AG09309 (cell line): ENCODE results near the gene GALNT14.

Experiments used
- DNase-seq: peaks from one replicate; pipeline ENCODE4 v3.0.0-alpha.2; 2010; ENCODE audit warnings: low read depth
- H3K4me3 ChIP-seq: 2 replicates; pipeline ENCODE4 v1.5.1; 2011; ENCODE audit warnings: mild to moderate bottlenecking, low read depth, low read length, moderate library complexity; ENCODE audit not compliant: control insufficient read depth
- TF ChIP-seq, protein P1 (sequence below): IDR thresholded peaks from 2 replicates; pipeline ENCODE4 v1.5.1; 2011; ENCODE audit warnings: mild to moderate bottlenecking, low read depth, low read length, inconsistent platforms; ENCODE audit not compliant: insufficient read depth, control insufficient read depth; ENCODE audit errors: missing control alignments

Gene GALNT14

DNA sequence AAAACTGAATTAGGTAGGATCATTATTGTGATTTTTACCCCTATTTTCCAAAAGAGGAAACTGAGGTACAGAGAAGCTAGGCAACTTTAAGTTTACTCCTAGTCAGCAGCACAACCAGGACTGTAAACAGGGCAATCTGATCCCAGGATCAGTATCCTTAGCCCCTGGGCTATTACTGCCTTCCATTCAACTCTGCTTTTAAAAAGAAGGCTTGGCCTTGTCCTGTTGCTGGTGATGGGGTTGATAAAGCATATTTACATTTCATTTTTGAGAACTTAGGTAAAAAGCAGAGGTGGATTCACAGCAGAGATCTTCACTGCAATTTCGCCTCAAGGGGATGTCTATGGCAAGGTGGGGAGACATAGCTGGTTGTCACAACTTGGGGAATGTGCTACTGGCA, 148.5 kb downstream of the GALNT14 start:
- no peak for DNase-seq
- H3K4me3 ChIP-seq, result no peak overlapping the region
- TF ChIP-seq, protein P1, sequence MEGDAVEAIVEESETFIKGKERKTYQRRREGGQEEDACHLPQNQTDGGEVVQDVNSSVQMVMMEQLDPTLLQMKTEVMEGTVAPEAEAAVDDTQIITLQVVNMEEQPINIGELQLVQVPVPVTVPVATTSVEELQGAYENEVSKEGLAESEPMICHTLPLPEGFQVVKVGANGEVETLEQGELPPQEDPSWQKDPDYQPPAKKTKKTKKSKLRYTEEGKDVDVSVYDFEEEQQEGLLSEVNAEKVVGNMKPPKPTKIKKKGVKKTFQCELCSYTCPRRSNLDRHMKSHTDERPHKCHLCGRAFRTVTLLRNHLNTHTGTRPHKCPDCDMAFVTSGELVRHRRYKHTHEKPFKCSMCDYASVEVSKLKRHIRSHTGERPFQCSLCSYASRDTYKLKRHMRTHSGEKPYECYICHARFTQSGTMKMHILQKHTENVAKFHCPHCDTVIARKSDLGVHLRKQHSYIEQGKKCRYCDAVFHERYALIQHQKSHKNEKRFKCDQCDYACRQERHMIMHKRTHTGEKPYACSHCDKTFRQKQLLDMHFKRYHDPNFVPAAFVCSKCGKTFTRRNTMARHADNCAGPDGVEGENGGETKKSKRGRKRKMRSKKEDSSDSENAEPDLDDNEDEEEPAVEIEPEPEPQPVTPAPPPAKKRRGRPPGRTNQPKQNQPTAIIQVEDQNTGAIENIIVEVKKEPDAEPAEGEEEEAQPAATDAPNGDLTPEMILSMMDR, result no peak

DNA sequence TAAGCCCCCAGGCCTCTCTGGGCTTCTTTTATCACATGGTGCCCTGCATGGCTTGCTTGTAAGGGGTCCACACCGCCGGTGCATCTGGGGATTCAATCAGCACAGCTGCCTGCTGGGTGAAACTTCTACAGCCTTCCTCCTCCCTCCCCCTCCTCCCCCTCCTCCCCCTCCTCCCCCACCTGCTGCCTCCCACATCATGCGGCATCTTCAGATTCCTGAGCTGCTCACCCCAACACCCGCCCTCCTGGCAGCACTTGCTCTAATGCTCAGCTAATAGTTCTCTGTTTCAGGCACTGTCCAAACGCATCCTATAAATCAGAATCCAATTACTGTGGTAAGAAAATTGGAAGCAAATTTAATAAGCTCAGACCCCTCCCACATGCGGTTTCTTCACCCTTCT, 150.7 kb downstream of the GALNT14 start:
- H3K4me3 ChIP-seq, result no peak overlapping the region
- TF ChIP-seq, protein P1, result no peak
- DNase-seq, result no peak

DNA sequence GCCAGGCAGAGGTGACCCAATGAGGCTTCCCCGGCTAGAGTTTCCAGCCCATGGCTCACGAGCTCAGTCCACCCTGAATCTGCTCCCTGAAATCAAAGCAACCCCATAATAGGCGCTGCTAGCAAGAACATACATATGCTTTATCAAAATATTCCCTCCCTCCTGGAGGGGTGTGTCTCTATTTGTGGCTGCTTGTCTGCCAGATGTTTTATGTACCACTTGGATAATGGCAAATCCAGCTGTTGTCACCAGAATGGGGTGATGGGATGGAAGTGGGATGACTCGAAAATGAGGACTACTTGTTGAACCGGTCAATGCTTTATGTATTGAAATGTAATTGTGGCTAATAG, 152.0 kb downstream of the GALNT14 start:
- DNase-seq, result no peak
- no peak overlapping the region for H3K4me3 ChIP-seq
- TF ChIP-seq, protein P1, result no peak

- no peak for DNase-seq
- TF ChIP-seq, protein P1, result no peak
- H3K4me3 ChIP-seq, result no peak overlapping the region
Measured at GRCh38 chr2:30985493-30986230, 152.6 kb downstream of the GALNT14 start.

DNA sequence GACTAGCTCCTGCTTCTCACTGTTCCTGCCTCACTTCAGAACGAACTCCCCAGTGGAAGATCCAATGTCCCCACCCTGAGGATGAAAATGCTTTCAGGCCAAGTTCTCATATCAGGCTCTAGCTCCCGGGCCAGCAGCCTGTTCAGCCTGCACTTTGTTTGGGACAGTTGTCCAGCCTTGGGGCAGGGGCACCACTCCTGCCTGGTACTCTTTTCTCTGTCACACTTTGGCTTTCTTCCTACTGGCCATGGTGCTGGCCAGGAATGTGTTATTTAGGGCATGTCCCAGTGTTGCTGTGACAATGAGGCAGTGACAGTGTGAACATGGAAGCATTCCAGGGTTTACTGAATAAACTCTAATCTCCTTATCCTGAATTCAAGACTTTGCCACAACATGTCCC, 154.1 kb downstream of the GALNT14 start:
- no peak for DNase-seq
- no peak overlapping the region for H3K4me3 ChIP-seq
- TF ChIP-seq, protein P1, result no peak

GRCh38 chr2:30981510-30981909, 156.7 kb downstream of the GALNT14 start:
- no peak overlapping the region for H3K4me3 ChIP-seq
- no peak for DNase-seq

More at GRCh38 chr2:30981510-30981909, 156.7 kb downstream of the GALNT14 start:
- TF ChIP-seq, protein P1, result no peak
